ENCODE results near the gene LCN10. TPM values are rescaled to one million over a fixed set of nuclear protein-coding genes. Genes with fewer than 3 reads are reported as not detected.

The LCN10 gene
- not detected for polyA plus RNA-seq (2013, experiment 1 of 2)
- polyA plus RNA-seq (2013, experiment 2 of 2), result not detected

GRCh38 chr9:136742591-136743391 lies at the start of gene LCN10:
LCN10 (minus strand) TSS chr9:136742940; CDS start chr9:136742903, 37 bp downstream.
- H2AK5ac ChIP-seq (ENCODE audit: low read length, severe bottlenecking), result no peak within 1 kb of the TSS
- no peak within 1 kb of the TSS for H3K27ac ChIP-seq (ENCODE audit: low read length, poor library complexity, severe bottlenecking)
- no peak within 1 kb of the TSS for H3K9ac ChIP-seq (ENCODE audit: low read length)
- peak within 1 kb of the TSS in 1 of 2 experiments; percentile 46 for H3K14ac ChIP-seq (ENCODE audit: low read length in 2 of 2)
- no peak within 1 kb of the TSS for H3K4me3 ChIP-seq (ENCODE audit: insufficient read depth in 1 of 2, low read depth in 1 of 2, low read length in 2 of 2)
- H3K36me3 ChIP-seq (ENCODE audit: control insufficient read depth in 1 of 2, insufficient read depth in 2 of 2, low read depth in 1 of 2, low read length in 2 of 2), result no peaks in the 10 kb centered on the region
- H2BK120ac ChIP-seq (ENCODE audit: low read depth, low read length), result no peak within 1 kb of the TSS
- H3K9me3 ChIP-seq (ENCODE audit: control insufficient read depth, low read length), result no peaks in the 10 kb centered on the region
- H3K4me2 ChIP-seq (ENCODE audit: low read length, poor library complexity, severe bottlenecking), result no peak within 1 kb of the TSS
- H4K8ac ChIP-seq (ENCODE audit: low read length), result no peak within 1 kb of the TSS
- H2BK5ac ChIP-seq (ENCODE audit: low read depth, low read length, poor library complexity, severe bottlenecking), result no peak within 1 kb of the TSS
- WGBS, result 40% methylated on average over 15 of the region's 25 CpGs
- peak within 1 kb of the TSS; percentile 52 for H4K91ac ChIP-seq (ENCODE audit: low read length)
- no peak within 1 kb of the TSS for H2AFZ ChIP-seq (ENCODE audit: low read depth, low read length)
- H3K4ac ChIP-seq (ENCODE audit: low read depth in 1 of 2, low read length in 2 of 2), result no peak within 1 kb of the TSS
- H3K18ac ChIP-seq (ENCODE audit: low read depth in 1 of 2, low read length in 2 of 2), result no peak within 1 kb of the TSS
- no peak within 1 kb of the TSS for H3K23ac ChIP-seq (ENCODE audit: low read length in 2 of 2)
- H3K4me1 ChIP-seq (ENCODE audit: control insufficient read depth, insufficient read depth, low read depth, low read length), result peaks cover 2% of the 10 kb centered on the region
- H2BK12ac ChIP-seq (ENCODE audit: low read length in 2 of 2), result no peak within 1 kb of the TSS
- H3K79me1 ChIP-seq (replicated peaks; ENCODE audit: low read length, poor library complexity, severe bottlenecking), result no peaks in the 10 kb centered on the region
- no peak within 1 kb of the TSS for H2BK15ac ChIP-seq (ENCODE audit: low read depth, poor library complexity, severe bottlenecking)
- H3K27me3 ChIP-seq (ENCODE audit: control insufficient read depth in 1 of 2, insufficient read depth in 1 of 2, low read length in 2 of 2), result peaks cover 59 to 80% of the 10 kb centered on the region in 2 experiments
- peak; percentile 15 for DNase-seq

DNA sequence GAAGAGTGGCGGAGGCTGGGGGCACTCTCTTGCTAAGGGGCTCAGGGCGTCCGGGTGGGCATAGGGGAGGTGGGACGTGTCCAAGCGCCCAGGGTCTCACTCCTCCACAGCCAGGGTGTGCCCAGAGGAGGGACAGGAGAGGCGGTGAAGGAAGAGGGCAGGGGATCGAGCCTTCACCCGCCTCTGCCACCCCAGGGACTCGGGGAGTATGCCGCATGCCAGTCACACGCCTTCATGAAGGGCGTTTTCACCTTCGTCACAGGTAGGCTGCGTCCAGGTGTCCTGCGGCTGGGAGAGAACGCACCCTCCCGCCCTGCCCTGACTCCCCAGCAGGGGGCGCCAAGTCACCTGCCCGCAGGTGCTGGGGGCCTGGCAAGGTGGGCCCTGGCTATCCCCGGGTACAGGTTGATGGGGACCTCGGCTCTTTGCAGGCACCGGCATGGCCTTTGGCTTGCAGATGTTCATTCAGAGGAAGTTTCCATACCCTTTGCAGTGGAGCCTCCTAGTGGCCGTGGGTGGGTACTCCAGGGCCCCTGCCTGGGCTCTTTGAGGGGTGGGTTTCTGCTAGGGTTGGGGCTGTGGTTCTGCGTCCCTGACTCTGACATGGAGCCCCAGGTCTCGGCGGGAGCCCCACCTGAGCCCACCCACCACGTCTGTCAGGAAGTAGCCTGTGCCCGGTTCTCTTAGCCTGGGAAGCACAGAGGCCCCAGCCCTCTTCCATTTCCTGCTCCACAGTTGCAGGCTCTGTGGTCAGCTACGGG lies 49.0 kb upstream of the LCN10 start:
- Histone ChIP-seq H3K9me3 (ENCODE audit: control insufficient read depth, low read length) (no peaks in the 10 kb centered on the region), H3K4me2 (ENCODE audit: low read length, poor library complexity, severe bottlenecking) (peak overlapping the region; percentile 80), H3K27me3 (ENCODE audit: control insufficient read depth in 1 of 2, insufficient read depth in 1 of 2, low read length in 2 of 2) (peaks cover 12 to 18% of the 10 kb centered on the region in 2 experiments), H3K9ac (ENCODE audit: low read length) (peak overlapping the region; percentile 91), H3K27ac (ENCODE audit: low read length, poor library complexity, severe bottlenecking) (peak overlapping the region; percentile 23), H2BK120ac (ENCODE audit: low read depth, low read length) (no peak overlapping the region), H4K8ac (ENCODE audit: low read length) (peak overlapping the region; percentile 83), H3K18ac (ENCODE audit: low read depth in 1 of 2, low read length in 2 of 2) (peak overlapping the region; percentile 98 to 99), H2BK12ac (ENCODE audit: low read length in 2 of 2) (peak overlapping the region; percentile 49 to 94), H3K23ac (ENCODE audit: low read length in 2 of 2) (peak overlapping the region; percentile 7 to 75), H2AK5ac (ENCODE audit: low read length, severe bottlenecking) (peak overlapping the region; percentile 71), H3K4me1 (ENCODE audit: control insufficient read depth, insufficient read depth, low read depth, low read length) (peaks cover 16% of the 10 kb centered on the region), H3K14ac (ENCODE audit: low read length in 2 of 2) (peak overlapping the region; percentile 92 to 100), H3K4ac (ENCODE audit: low read depth in 1 of 2, low read length in 2 of 2) (peak overlapping the region; percentile 88 to 93), H4K91ac (ENCODE audit: low read length) (peak overlapping the region; percentile 94), H3K79me1 (replicated peaks; ENCODE audit: low read length, poor library complexity, severe bottlenecking) (peaks cover 21% of the 10 kb centered on the region), H2AFZ (ENCODE audit: low read depth, low read length) (peak overlapping the region; percentile 55), H2BK5ac (ENCODE audit: low read depth, low read length, poor library complexity, severe bottlenecking) (no peak overlapping the region), H3K4me3 (ENCODE audit: insufficient read depth in 1 of 2, low read depth in 1 of 2, low read length in 2 of 2) (peak overlapping the region; percentile 75 to 91), H3K36me3 (ENCODE audit: control insufficient read depth in 1 of 2, insufficient read depth in 2 of 2, low read depth in 1 of 2, low read length in 2 of 2) (peaks cover 10 to 24% of the 10 kb centered on the region in 2 experiments), H2BK15ac (ENCODE audit: low read depth, poor library complexity, severe bottlenecking) (peak overlapping the region; percentile 36)
- peak; percentile 34 for DNase-seq
- WGBS, result 14% methylated on average over 26 of the region's 29 CpGs

- peak; percentile 99 for DNase-seq
- H3K4ac ChIP-seq (ENCODE audit: low read depth in 1 of 2, low read length in 2 of 2), result peak within 1 kb of the TSS; percentile 88 to 93
- H3K4me3 ChIP-seq (ENCODE audit: insufficient read depth in 1 of 2, low read depth in 1 of 2, low read length in 2 of 2), result peak within 1 kb of the TSS; percentile 75 to 91
- peak within 1 kb of the TSS; percentile 55 for H2AFZ ChIP-seq (ENCODE audit: low read depth, low read length)
- peak within 1 kb of the TSS; percentile 98 to 99 for H3K18ac ChIP-seq (ENCODE audit: low read depth in 1 of 2, low read length in 2 of 2)
- peak within 1 kb of the TSS; percentile 80 for H3K4me2 ChIP-seq (ENCODE audit: low read length, poor library complexity, severe bottlenecking)
- H4K8ac ChIP-seq (ENCODE audit: low read length), result peak within 1 kb of the TSS; percentile 83
- H3K27me3 ChIP-seq (ENCODE audit: control insufficient read depth in 1 of 2, insufficient read depth in 1 of 2, low read length in 2 of 2), result peaks cover 12 to 14% of the 10 kb centered on the region in 2 experiments
- no peaks in the 10 kb centered on the region for H3K9me3 ChIP-seq (ENCODE audit: control insufficient read depth, low read length)
- peak within 1 kb of the TSS; percentile 94 for H4K91ac ChIP-seq (ENCODE audit: low read length)
- H2BK5ac ChIP-seq (ENCODE audit: low read depth, low read length, poor library complexity, severe bottlenecking), result no peak within 1 kb of the TSS
- peak within 1 kb of the TSS; percentile 92 to 100 for H3K14ac ChIP-seq (ENCODE audit: low read length in 2 of 2)
- peaks cover 10 to 24% of the 10 kb centered on the region in 2 experiments for H3K36me3 ChIP-seq (ENCODE audit: control insufficient read depth in 1 of 2, insufficient read depth in 2 of 2, low read depth in 1 of 2, low read length in 2 of 2)
- WGBS, result under 1% methylated on average over 69 of the region's 70 CpGs
- peak within 1 kb of the TSS; percentile 36 for H2BK15ac ChIP-seq (ENCODE audit: low read depth, poor library complexity, severe bottlenecking)
- H3K79me1 ChIP-seq (replicated peaks; ENCODE audit: low read length, poor library complexity, severe bottlenecking), result peaks cover 21% of the 10 kb centered on the region
- H3K23ac ChIP-seq (ENCODE audit: low read length in 2 of 2), result peak within 1 kb of the TSS; percentile 7 to 75
- peak within 1 kb of the TSS; percentile 71 for H2AK5ac ChIP-seq (ENCODE audit: low read length, severe bottlenecking)
- peak within 1 kb of the TSS; percentile 23 for H3K27ac ChIP-seq (ENCODE audit: low read length, poor library complexity, severe bottlenecking)
- H3K4me1 ChIP-seq (ENCODE audit: control insufficient read depth, insufficient read depth, low read depth, low read length), result peaks cover 16% of the 10 kb centered on the region
- H3K9ac ChIP-seq (ENCODE audit: low read length), result peak within 1 kb of the TSS; percentile 91
- H2BK12ac ChIP-seq (ENCODE audit: low read length in 2 of 2), result peak within 1 kb of the TSS; percentile 49 to 94
- H2BK120ac ChIP-seq (ENCODE audit: low read depth, low read length), result no peak within 1 kb of the TSS
Measured at GRCh38 chr9:136790640-136791515, 48.1 kb upstream of the LCN10 start, which contains the start of gene TMEM141. TMEM141 (plus strand) TSS chr9:136791344; CDS start chr9:136791371, 27 bp downstream.
